Measurements from ENCODE around the gene CAMSAP1. TPM values are rescaled to one million over a fixed set of nuclear protein-coding genes. Genes with fewer than 3 reads are reported as not detected.

Gene CAMSAP1
- total and polyA plus RNA-seq, 9 of the 15 experiments (the other 6 are each of a cell fraction or from before 2014, with no cell fraction given) = 1.5 to 28.8 (median 14.3) TPM

GRCh38 chr9:135948968-135949367, 41.6 kb upstream of the CAMSAP1 start (continued):
- no peak for TF ChIP-seq E2F1 (CRISPR knock-in tag; IDR thresholded peaks at IDR 0.05)
- no peak for TF ChIP-seq PHF8 (IDR thresholded peaks at IDR 0.05; ENCODE audit: borderline replicate concordance, low read length)
- TF ChIP-seq NFATC3 (IDR thresholded peaks at IDR 0.05) = no peak
- no peak for TF ChIP-seq CBFB (CRISPR knock-in tag; IDR thresholded peaks at IDR 0.05)
- TF ChIP-seq PKNOX1 (IDR thresholded peaks at IDR 0.05) = peak; percentile 85
- peak; percentile 61 for TF ChIP-seq ZNF384 (IDR thresholded peaks at IDR 0.05; ENCODE audit: low read depth, low read length)
- 0 out of 2 replicates have a peak, but pooled peaks have one; percentile 27 for TF ChIP-seq ARID4B (CRISPR knock-in tag; IDR thresholded peaks at IDR 0.05)
- TF ChIP-seq MAFG (tag; conservative IDR thresholded peaks at IDR 0.05) = 0 out of 2 replicates have a peak, but pooled peaks have one; percentile 4
- no peak for TF ChIP-seq CHD7 (IDR thresholded peaks at IDR 0.05; ENCODE audit: low read depth, low read length)
